Caco-2 (cell line): ENCODE results near the gene FNDC3A. TPM values are rescaled to one million over a fixed set of nuclear protein-coding genes. Genes with fewer than 3 reads are reported as not detected.

ENCODE experiments used
- Bru-seq: library from RNA; stranded (reverse); fragments of 400-500 nt; gene quantifications from one replicate; lab custom pipeline; 2021; lab: Mats Ljungman, UMichigan
- BruChase-seq, 2 experiments: library from RNA; stranded (reverse); fragments of 400-500 nt; gene quantifications; one replicate each; lab custom pipeline; 2021; lab: Mats Ljungman, UMichigan
- BruUV-seq: library from RNA; stranded (reverse); fragments of 400-500 nt; replicated peaks from 2 replicates; lab custom pipeline; 2021; lab: Mats Ljungman, UMichigan
- CTCF ChIA-PET: fragments of 300-600 bp; sonication (Branson Sonifier 250); formaldehyde crosslinking; loops from one replicate; lab custom pipeline; 2022; ENCODE audit warnings: antibody characterized with exemption; lab: Charles Lee
- POLR2A ChIA-PET: fragments of 300-600 bp; sonication (Branson Sonifier 250); formaldehyde crosslinking; loops from one replicate; lab custom pipeline; 2022; ENCODE audit warnings: antibody characterized with exemption; lab: Charles Lee
- DNase-seq, 2 experiments: peaks; one replicate each; pipeline versions ENCODE4 v3.0.0 to v3.0.0-alpha.2; 2020 to 2022
- H3K27me3 ChIP-seq: replicated peaks from 2 replicates; pipeline ENCODE4 v1.6.0; 2011; ENCODE audit warnings: low read length; ENCODE audit not compliant: control insufficient read depth, insufficient read depth
- H3K36me3 ChIP-seq: 2 replicates; pipeline ENCODE4 v1.5.1; 2011; ENCODE audit warnings: low read length; ENCODE audit not compliant: control insufficient read depth, insufficient read depth
- H3K4me1 ChIP-seq: fragments of 250-450 bp; sonication (Bioruptor Pico); 2 replicates; pipeline ENCODE4 v1.5.1; 2020; ENCODE audit warnings: mild to moderate bottlenecking
- H3K4me3 ChIP-seq: 2 replicates; pipeline ENCODE4 v1.5.1; 2011; ENCODE audit warnings: low read depth, mild to moderate bottlenecking, control low read depth, low read length
- H3K9me3 ChIP-seq: fragments of 250-450 bp; sonication (Bioruptor Pico); 2 replicates; pipeline ENCODE4 v1.5.1; 2020; ENCODE audit warnings: mild to moderate bottlenecking, moderate library complexity
- H3K27ac Mint-ChIP-seq: one replicate; pipeline ENCODE4 v1.8.0; 2022; ENCODE audit warnings: mixed read lengths; ENCODE audit not compliant: unreplicated experiment
- H3K27me3 Mint-ChIP-seq: one replicate; pipeline ENCODE4 v1.8.0; 2022; ENCODE audit warnings: mixed read lengths; ENCODE audit not compliant: insufficient read depth, unreplicated experiment
- H3K36me3 Mint-ChIP-seq: one replicate; pipeline ENCODE4 v1.8.0; 2022; ENCODE audit warnings: mild to moderate bottlenecking, mixed read lengths; ENCODE audit not compliant: insufficient read depth, unreplicated experiment
- H3K4me1 Mint-ChIP-seq: one replicate; pipeline ENCODE4 v1.8.0; 2022; ENCODE audit warnings: low read depth, mixed read lengths; ENCODE audit not compliant: unreplicated experiment
- H3K4me3 Mint-ChIP-seq: one replicate; pipeline ENCODE4 v1.8.0; 2022; ENCODE audit warnings: mild to moderate bottlenecking, moderate library complexity, mixed read lengths; ENCODE audit not compliant: unreplicated experiment
- H3K9me3 Mint-ChIP-seq: one replicate; pipeline ENCODE4 v1.8.0; 2022; ENCODE audit warnings: mixed read lengths; ENCODE audit not compliant: unreplicated experiment
- intact Hi-C: fragments of 100-400 bp; cut with micrococcal nuclease; formaldehyde crosslinking; loops from one replicate; pipeline ENCODE4 v1.10.0; 2022; ENCODE audit not compliant: unreplicated experiment
- long read RNA-seq: library from polyadenylated mRNA; stranded (forward); transcript quantifications from one replicate; pipeline ENCODE4 v2.0.0, GENCODE V29; 2022
- total RNA-seq: library from RNA; stranded (reverse); gene quantifications from 2 replicates; pipeline ENCODE4 v1.2.3, GENCODE V29; 2022
- TF ChIP-seq, protein P1 (sequence below), 2 experiments: fragments of 200-600 bp in 1 of 2; IDR thresholded peaks; 1 replicate in 1 of 2; 2 replicates in 1 of 2; pipeline versions ENCODE4 v1.5.1 to v1.8.0; 2011 to 2022; ENCODE audit warnings: antibody characterized with exemption in 1 of 2, control low read depth in 1 of 2, inconsistent platforms in 1 of 2, low read depth in 1 of 2, low read length in 1 of 2, mild to moderate bottlenecking in 1 of 2, moderate library complexity in 1 of 2; ENCODE audit not compliant: insufficient read depth in 1 of 2, severe bottlenecking in 1 of 2, unreplicated experiment in 1 of 2

Gene FNDC3A, protein sequence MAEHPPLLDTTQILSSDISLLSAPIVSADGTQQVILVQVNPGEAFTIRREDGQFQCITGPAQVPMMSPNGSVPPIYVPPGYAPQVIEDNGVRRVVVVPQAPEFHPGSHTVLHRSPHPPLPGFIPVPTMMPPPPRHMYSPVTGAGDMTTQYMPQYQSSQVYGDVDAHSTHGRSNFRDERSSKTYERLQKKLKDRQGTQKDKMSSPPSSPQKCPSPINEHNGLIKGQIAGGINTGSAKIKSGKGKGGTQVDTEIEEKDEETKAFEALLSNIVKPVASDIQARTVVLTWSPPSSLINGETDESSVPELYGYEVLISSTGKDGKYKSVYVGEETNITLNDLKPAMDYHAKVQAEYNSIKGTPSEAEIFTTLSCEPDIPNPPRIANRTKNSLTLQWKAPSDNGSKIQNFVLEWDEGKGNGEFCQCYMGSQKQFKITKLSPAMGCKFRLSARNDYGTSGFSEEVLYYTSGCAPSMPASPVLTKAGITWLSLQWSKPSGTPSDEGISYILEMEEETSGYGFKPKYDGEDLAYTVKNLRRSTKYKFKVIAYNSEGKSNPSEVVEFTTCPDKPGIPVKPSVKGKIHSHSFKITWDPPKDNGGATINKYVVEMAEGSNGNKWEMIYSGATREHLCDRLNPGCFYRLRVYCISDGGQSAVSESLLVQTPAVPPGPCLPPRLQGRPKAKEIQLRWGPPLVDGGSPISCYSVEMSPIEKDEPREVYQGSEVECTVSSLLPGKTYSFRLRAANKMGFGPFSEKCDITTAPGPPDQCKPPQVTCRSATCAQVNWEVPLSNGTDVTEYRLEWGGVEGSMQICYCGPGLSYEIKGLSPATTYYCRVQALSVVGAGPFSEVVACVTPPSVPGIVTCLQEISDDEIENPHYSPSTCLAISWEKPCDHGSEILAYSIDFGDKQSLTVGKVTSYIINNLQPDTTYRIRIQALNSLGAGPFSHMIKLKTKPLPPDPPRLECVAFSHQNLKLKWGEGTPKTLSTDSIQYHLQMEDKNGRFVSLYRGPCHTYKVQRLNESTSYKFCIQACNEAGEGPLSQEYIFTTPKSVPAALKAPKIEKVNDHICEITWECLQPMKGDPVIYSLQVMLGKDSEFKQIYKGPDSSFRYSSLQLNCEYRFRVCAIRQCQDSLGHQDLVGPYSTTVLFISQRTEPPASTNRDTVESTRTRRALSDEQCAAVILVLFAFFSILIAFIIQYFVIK
- total RNA-seq (32.5 and 33.3 TPM in 2 replicates), Bru-seq, nascent RNA (percentile 85 among the genes with signal in this experiment), BruChase-seq, experiment 1, labeled RNA remaining after a 2-hour chase (percentile 78 among the genes with signal in this experiment), BruChase-seq, experiment 2, labeled RNA remaining after a 6-hour chase (percentile 77 among the genes with signal in this experiment)
- long read RNA-seq, full-length matches to known transcripts = 6 of 23 reads
- long read RNA-seq, partial matches to known transcripts = 3 of 23 reads
- long read RNA-seq, other reads (novel, unspliced or antisense) = 14 of 23 reads

DNA sequence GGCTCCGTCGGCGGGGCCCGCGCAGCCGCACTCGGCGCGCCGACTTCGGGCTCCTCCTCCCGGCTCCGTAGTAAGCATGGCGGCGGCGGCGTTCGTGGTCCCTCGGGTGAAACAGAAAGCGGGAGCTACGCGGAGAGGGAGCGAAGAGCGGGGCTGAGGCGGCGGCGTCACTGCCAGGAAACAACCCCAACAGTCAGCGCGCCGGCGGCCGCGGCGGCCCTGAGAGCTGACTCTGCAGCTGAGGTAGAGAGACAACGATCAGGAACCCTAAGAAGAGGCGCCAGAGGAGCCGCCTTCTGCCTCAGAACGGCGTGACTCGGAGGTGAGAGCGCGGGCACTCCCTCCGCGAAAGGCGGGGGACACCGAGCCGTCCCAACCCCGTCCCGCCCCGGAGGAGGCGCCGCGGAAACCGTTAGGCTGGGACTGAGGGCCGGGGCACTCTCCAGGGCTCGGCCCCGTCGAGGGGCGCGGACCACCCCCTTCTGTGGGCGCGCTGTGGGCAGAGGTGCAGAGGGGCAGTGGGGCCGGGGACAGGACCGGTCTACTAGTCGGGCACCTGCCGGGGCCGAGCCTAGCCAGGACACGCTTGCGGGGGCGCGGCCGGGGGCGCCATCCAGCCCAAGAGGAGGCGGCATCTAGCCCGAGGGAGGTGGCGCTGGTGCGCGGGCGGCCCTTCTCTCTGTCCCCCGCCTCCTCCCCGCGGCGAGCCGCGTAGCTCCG is at the start of gene FNDC3A:
Gene FNDC3A (plus strand): TSS at position 57 of the 720 bp plus-strand sequence. CDS start 30,279 bp downstream, outside the sequence.
- peaks cover 4% of the 10 kb centered on the region; the same call in 1 of the 2 replicates for H3K4me1 ChIP-seq
- intact Hi-C loops = loop anchor here (5.0 kb wide), 1 partner anchor 136 kb away; no protein-coding TSS in a partner anchor
- no peaks in the 10 kb centered on the region for H3K9me3 ChIP-seq
- CTCF ChIA-PET = interaction anchor here (0.6 kb wide), 2 partner anchors 29 to 1225 kb away, joined by 3 to 5 read pairs; no protein-coding TSS in a partner anchor
- Mint-ChIP-seq H3K36me3 (no peaks in the 10 kb centered on the region), H3K27me3 (peaks cover 4% of the 10 kb centered on the region), H3K4me3 (peak within 1 kb of the TSS; percentile 98), H3K9me3 (peaks cover 17% of the 10 kb centered on the region), H3K27ac (peak within 1 kb of the TSS; percentile 92), H3K4me1 (peaks cover 17% of the 10 kb centered on the region)
- H3K27me3 ChIP-seq = no peaks in the 10 kb centered on the region
- peak within 1 kb of the TSS; percentile 71 for H3K4me3 ChIP-seq
- POLR2A ChIA-PET = interaction anchor here (0.6 to 1.9 kb wide), 3 partner anchors 19 to 305 kb away, joined by 3 to 5 read pairs (median 4); no protein-coding TSS in a partner anchor
- H3K36me3 ChIP-seq = no peaks in the 10 kb centered on the region
- DNase-seq = peak; percentile 78 to 86
- BruUV-seq = no TSS peak
- TF ChIP-seq, protein P1, sequence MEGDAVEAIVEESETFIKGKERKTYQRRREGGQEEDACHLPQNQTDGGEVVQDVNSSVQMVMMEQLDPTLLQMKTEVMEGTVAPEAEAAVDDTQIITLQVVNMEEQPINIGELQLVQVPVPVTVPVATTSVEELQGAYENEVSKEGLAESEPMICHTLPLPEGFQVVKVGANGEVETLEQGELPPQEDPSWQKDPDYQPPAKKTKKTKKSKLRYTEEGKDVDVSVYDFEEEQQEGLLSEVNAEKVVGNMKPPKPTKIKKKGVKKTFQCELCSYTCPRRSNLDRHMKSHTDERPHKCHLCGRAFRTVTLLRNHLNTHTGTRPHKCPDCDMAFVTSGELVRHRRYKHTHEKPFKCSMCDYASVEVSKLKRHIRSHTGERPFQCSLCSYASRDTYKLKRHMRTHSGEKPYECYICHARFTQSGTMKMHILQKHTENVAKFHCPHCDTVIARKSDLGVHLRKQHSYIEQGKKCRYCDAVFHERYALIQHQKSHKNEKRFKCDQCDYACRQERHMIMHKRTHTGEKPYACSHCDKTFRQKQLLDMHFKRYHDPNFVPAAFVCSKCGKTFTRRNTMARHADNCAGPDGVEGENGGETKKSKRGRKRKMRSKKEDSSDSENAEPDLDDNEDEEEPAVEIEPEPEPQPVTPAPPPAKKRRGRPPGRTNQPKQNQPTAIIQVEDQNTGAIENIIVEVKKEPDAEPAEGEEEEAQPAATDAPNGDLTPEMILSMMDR (IDR thresholded peaks at IDR 0.05; ENCODE audit: insufficient read depth in 1 of 2, low read depth in 1 of 2, low read length in 1 of 2, severe bottlenecking in 1 of 2, unreplicated experiment in 1 of 2) = peak in 1 of 2 experiments; percentile 22

DNA sequence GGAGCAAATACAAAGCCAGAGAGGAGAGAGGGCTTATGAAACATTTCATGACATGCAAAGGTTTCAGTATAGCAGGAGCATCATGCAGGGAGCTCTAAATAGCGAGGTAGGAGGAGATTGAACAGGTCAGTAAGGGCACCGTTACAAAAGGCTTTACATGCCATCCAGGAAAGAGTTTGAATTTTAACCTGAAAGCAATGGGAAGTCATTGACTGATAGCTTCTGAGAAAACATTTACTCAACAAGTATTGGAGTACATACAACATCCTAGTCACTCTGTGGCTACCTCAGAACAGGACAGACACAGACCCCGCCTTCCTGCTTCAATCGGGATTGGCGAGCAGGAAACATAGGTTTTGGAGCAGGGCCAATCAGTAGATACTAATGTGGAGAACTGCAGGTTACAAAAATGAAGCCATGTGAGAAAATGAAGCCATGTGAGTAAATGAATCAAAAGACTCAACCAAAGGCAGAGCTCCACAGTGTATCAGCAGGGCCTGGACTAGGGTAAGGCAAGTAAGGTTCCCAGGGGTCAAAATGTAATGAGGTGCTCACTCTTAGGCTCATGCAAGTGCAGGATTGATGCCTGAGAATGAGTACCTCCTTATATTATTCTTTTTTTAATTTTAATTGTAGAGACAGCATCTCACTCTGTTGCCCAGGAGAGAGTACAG is 46.8 kb upstream of the FNDC3A start:
- intact Hi-C loops = no loop called here
- H3K36me3 Mint-ChIP-seq = no peaks in the 10 kb centered on the region
- peaks cover 16% of the 10 kb centered on the region for H3K27me3 Mint-ChIP-seq
- no peaks in the 10 kb centered on the region for H3K9me3 Mint-ChIP-seq
- Histone ChIP-seq H3K4me1 (no peaks in the 10 kb centered on the region), H3K4me3 (no peak overlapping the region), H3K36me3 (no peaks in the 10 kb centered on the region), H3K9me3 (peaks cover 2% of the 10 kb centered on the region; the same call in 1 of the 2 replicates), H3K27me3 (no peaks in the 10 kb centered on the region)
- H3K4me1 Mint-ChIP-seq = peaks cover 5% of the 10 kb centered on the region
- TF ChIP-seq, protein P1 (IDR thresholded peaks at IDR 0.05; ENCODE audit: insufficient read depth in 1 of 2, low read depth in 1 of 2, low read length in 1 of 2, severe bottlenecking in 1 of 2, unreplicated experiment in 1 of 2) = no peak
- BruUV-seq = no TSS peak
- H3K4me3 Mint-ChIP-seq = no peak overlapping the region
- ChIA-PET POLR2A (no interaction called here), CTCF (no interaction called here)
- H3K27ac Mint-ChIP-seq = no peak overlapping the region
- no peak for DNase-seq
